IMR-90 (cell line): ENCODE results near the gene IFITM10. TPM values are rescaled to one million over a fixed set of nuclear protein-coding genes. Genes with fewer than 3 reads are reported as not detected.

Experiments used
- ATAC-seq: fragments of 200-7000 bp; cut with Tn5 transposase; 2 replicates; pipeline ENCODE4 v1.9.1; 2020; ENCODE audit warnings: low read depth, mild to moderate bottlenecking, moderate library complexity
- BruUV-seq: library from RNA; stranded (reverse); fragments of 400-500 nt; replicated peaks from 2 replicates; lab custom pipeline; 2021; lab: Mats Ljungman, UMichigan
- CTCF ChIA-PET: fragments of 300-600 bp; formaldehyde crosslinking; extraction: SDS; loops from one replicate; lab custom pipeline; 2021; ENCODE audit warnings: antibody characterized with exemption; lab: Yijun Ruan, JAX
- POLR2A ChIA-PET: fragments of 300-600 bp; sonication (Branson Sonifier 250); formaldehyde crosslinking; loops from one replicate; lab custom pipeline; 2022; ENCODE audit warnings: antibody characterized with exemption; ENCODE audit not compliant: unreplicated experiment; lab: Charles Lee
- DNase-seq: peaks from one replicate; pipeline ENCODE4 v3.0.0; 2013
- H2AFZ ChIP-seq: replicated peaks from 2 replicates; pipeline ENCODE3; 2013; ENCODE audit warnings: low read length, mild to moderate bottlenecking; ENCODE audit not compliant: poor library complexity
- H2AK5ac ChIP-seq: 2 replicates; pipeline ENCODE4 v1.6.1; 2013; ENCODE audit warnings: low read depth, low read length, inconsistent platforms
- H2AK9ac ChIP-seq: replicated peaks from 2 replicates; pipeline ENCODE3; 2013; ENCODE audit warnings: mild to moderate bottlenecking, low read depth, low read length, moderate library complexity; ENCODE audit not compliant: poor library complexity
- H2BK120ac ChIP-seq: 2 replicates; pipeline ENCODE4 v1.6.1; 2013; ENCODE audit warnings: low read depth, low read length, inconsistent platforms
- H2BK15ac ChIP-seq: 3 replicates; pipeline ENCODE4 v1.6.1; 2013; ENCODE audit warnings: low read depth, low read length, inconsistent platforms
- H2BK20ac ChIP-seq: 2 replicates; pipeline ENCODE4 v1.6.1; 2013; ENCODE audit warnings: low read depth, mild to moderate bottlenecking, inconsistent platforms, low read length, moderate library complexity
- H2BK5ac ChIP-seq: 2 replicates; pipeline ENCODE4 v1.6.1; 2013; ENCODE audit warnings: mild to moderate bottlenecking, low read depth, low read length, inconsistent platforms; ENCODE audit not compliant: poor library complexity, severe bottlenecking
- H3K14ac ChIP-seq: replicated peaks from 2 replicates; pipeline ENCODE4 v1.6.1; 2013; ENCODE audit warnings: low read depth, low read length, inconsistent platforms
- H3K18ac ChIP-seq: 2 replicates; pipeline ENCODE4 v1.6.1; 2013; ENCODE audit warnings: low read depth, low read length, control low read depth
- H3K23ac ChIP-seq: 2 replicates; pipeline ENCODE4 v1.6.1; 2013; ENCODE audit warnings: low read depth, low read length, inconsistent platforms
- H3K27ac ChIP-seq: 2 replicates; pipeline ENCODE4 v1.5.1; 2013; ENCODE audit warnings: mild to moderate bottlenecking, control low read depth, low read length; ENCODE audit not compliant: insufficient read depth
- H3K27me3 ChIP-seq: 2 replicates; pipeline ENCODE4 v1.6.1; 2013; ENCODE audit warnings: low read length; ENCODE audit not compliant: control insufficient read depth, insufficient read depth
- H3K36me3 ChIP-seq: 2 replicates; pipeline ENCODE4 v1.6.1; 2013; ENCODE audit warnings: low read length, mixed read lengths; ENCODE audit not compliant: control insufficient read depth, insufficient read depth
- H3K4ac ChIP-seq: 2 replicates; pipeline ENCODE4 v1.6.1; 2013; ENCODE audit warnings: low read depth, low read length, inconsistent platforms
- H3K4me1 ChIP-seq: 2 replicates; pipeline ENCODE4 v1.6.1; 2013; ENCODE audit warnings: low read length, mixed read lengths; ENCODE audit not compliant: control insufficient read depth, insufficient read depth
- H3K4me2 ChIP-seq: 2 replicates; pipeline ENCODE4 v1.6.1; 2013; ENCODE audit warnings: low read depth, mild to moderate bottlenecking, control low read depth, low read length, moderate library complexity
- H3K4me3 ChIP-seq: 2 replicates; pipeline ENCODE4 v1.5.1; 2013; ENCODE audit warnings: low read depth, mild to moderate bottlenecking, control low read depth, low read length, moderate library complexity; ENCODE audit not compliant: insufficient read depth
- H3K56ac ChIP-seq: 2 replicates; pipeline ENCODE4 v1.6.1; 2013; ENCODE audit warnings: low read length, inconsistent platforms; ENCODE audit not compliant: insufficient read depth; ENCODE audit errors: extremely low read depth
- H3K79me1 ChIP-seq, 2 experiments: 2 replicates each; pipeline ENCODE4 v1.6.1; 2013; ENCODE audit warnings: low read length in 2 of 2, inconsistent platforms in 1 of 2, low read depth in 1 of 2
- H3K9ac ChIP-seq: 2 replicates; pipeline ENCODE4 v1.6.1; 2013; ENCODE audit warnings: low read depth, low read length, control low read depth
- H3K9me1 ChIP-seq: 2 replicates; pipeline ENCODE4 v1.6.1; 2013; ENCODE audit warnings: low read length, inconsistent platforms; ENCODE audit not compliant: insufficient read depth
- H3K9me3 ChIP-seq: 2 replicates; pipeline ENCODE4 v1.6.1; 2013; ENCODE audit warnings: low read length; ENCODE audit not compliant: control insufficient read depth, insufficient read depth
- H4K20me1 ChIP-seq: 2 replicates; pipeline ENCODE4 v1.6.1; 2013; ENCODE audit warnings: low read length, inconsistent platforms; ENCODE audit not compliant: insufficient read depth
- H4K5ac ChIP-seq: 2 replicates; pipeline ENCODE4 v1.6.1; 2013; ENCODE audit warnings: mild to moderate bottlenecking, low read depth, low read length, control low read depth
- H4K8ac ChIP-seq, 2 experiments: 2 replicates each; pipeline ENCODE4 v1.6.1; 2013; ENCODE audit warnings: low read depth in 2 of 2, low read length in 2 of 2, control low read depth in 1 of 2, inconsistent platforms in 1 of 2
- H4K91ac ChIP-seq: 2 replicates; pipeline ENCODE4 v1.6.1; 2013; ENCODE audit warnings: low read depth, low read length, inconsistent platforms; ENCODE audit not compliant: insufficient read depth
- BHLHE40 ChIP-seq: fragments of 150-350 bp; IDR thresholded peaks from 2 replicates; pipeline ENCODE4 v1.6.1; 2016; ENCODE audit warnings: mild to moderate bottlenecking, low read depth, low read length
- CEBPB ChIP-seq: IDR thresholded peaks from 2 replicates; pipeline ENCODE4 v1.6.1; 2012; ENCODE audit warnings: low read depth, low read length, improper control_type of control experiment
- CHD1 ChIP-seq: IDR thresholded peaks from 2 replicates; pipeline ENCODE4 v1.6.1; 2012; ENCODE audit warnings: low read depth, low read length, improper control_type of control experiment
- ELK1 ChIP-seq: fragments of 150-350 bp; IDR thresholded peaks from 2 replicates; pipeline ENCODE4 v1.6.1; 2016; ENCODE audit warnings: low read depth, mild to moderate bottlenecking, low read length, moderate library complexity, borderline replicate concordance
- FOS ChIP-seq: fragments of 150-350 bp; IDR thresholded peaks from 2 replicates; pipeline ENCODE4 v1.6.1; 2016; ENCODE audit warnings: low read depth, low read length
- MAFK ChIP-seq: IDR thresholded peaks from 2 replicates; pipeline ENCODE4 v1.6.1; 2012; ENCODE audit warnings: low read depth, low read length, improper control_type of control experiment
- MAZ ChIP-seq: IDR thresholded peaks from 2 replicates; pipeline ENCODE4 v1.6.1; 2012; ENCODE audit warnings: low read depth, mild to moderate bottlenecking, low read length, improper control_type of control experiment, moderate library complexity, borderline replicate concordance
- MXI1 ChIP-seq: IDR thresholded peaks from 2 replicates; pipeline ENCODE4 v1.6.1; 2012; ENCODE audit warnings: low read depth, mild to moderate bottlenecking, low read length, moderate library complexity, borderline replicate concordance
- NFE2L2 ChIP-seq: fragments of 150-350 bp; IDR thresholded peaks from 2 replicates; pipeline ENCODE4 v1.6.1; 2016; ENCODE audit warnings: low read depth, mild to moderate bottlenecking, low read length
- POLR2A ChIP-seq: IDR thresholded peaks from 2 replicates; pipeline ENCODE4 v1.6.1; 2012; ENCODE audit warnings: mild to moderate bottlenecking, low read depth, low read length
- RAD21 ChIP-seq: IDR thresholded peaks from 2 replicates; pipeline ENCODE4 v1.6.1; 2012; ENCODE audit warnings: low read length, improper control_type of control experiment
- RCOR1 ChIP-seq: IDR thresholded peaks from 2 replicates; pipeline ENCODE4 v1.6.1; 2012; ENCODE audit warnings: mild to moderate bottlenecking, low read length, improper control_type of control experiment; ENCODE audit not compliant: insufficient replicate concordance
- RFX5 ChIP-seq: IDR thresholded peaks from 2 replicates; pipeline ENCODE4 v1.8.0; 2012; ENCODE audit warnings: low read depth, mild to moderate bottlenecking, low read length, moderate library complexity
- SMC3 ChIP-seq: fragments of 150-350 bp; IDR thresholded peaks from 2 replicates; pipeline ENCODE4 v1.6.1; 2016; ENCODE audit warnings: low read depth, mild to moderate bottlenecking, antibody characterized with exemption, low read length, moderate library complexity
- USF2 ChIP-seq: fragments of 150-350 bp; IDR thresholded peaks from 2 replicates; pipeline ENCODE4 v1.6.1; 2017; ENCODE audit warnings: mild to moderate bottlenecking, antibody characterized with exemption, low read length, low read depth
- WGBS, 2 experiments: methylation state at CpG; one replicate each; pipeline versions ENCODE4 v1.1.5 to v1.1.7; 2013; ENCODE audit warnings: missing lambda C conversion rate in 2 of 2; ENCODE audit not compliant: insufficient read length in 1 of 2; ENCODE audit errors: extremely low coverage in 2 of 2; 5-methylcytosine and 5-hydroxymethylcytosine counted together
- dilution Hi-C: fragments of 300-500 bp; cut with HindIII; formaldehyde crosslinking; loops from one replicate; pipeline ENCODE4 v1.14.3; 2018; ENCODE audit warnings: low sequenced_read_pairs; ENCODE audit not compliant: unreplicated experiment
- in situ Hi-C: fragments of 300-500 bp; cut with MboI; formaldehyde crosslinking; loops from 3 replicates; pipeline ENCODE4 v1.14.3; 2019; ENCODE audit warnings: low sequenced_read_pairs, inconsistent platforms, mixed read lengths
- intact Hi-C: fragments of 100-400 bp; cut with micrococcal nuclease; formaldehyde crosslinking; loops from 2 replicates; pipeline ENCODE4 v1.10.0; 2022
- polyA plus RNA-seq, 3 experiments: library from polyadenylated mRNA; depleted of rRNA; stranded (reverse); fragments of >200 nt; gene quantifications; 2 replicates each; pipeline ENCODE4 v1.2.3, GENCODE V29; 2012; ENCODE audit warnings: low replicate concordance in 1 of 3
- total RNA-seq: library from RNA; depleted of rRNA; stranded (reverse); fragments of >200 nt; gene quantifications from 2 replicates; pipeline ENCODE4 v1.2.3, GENCODE V29; 2012
- TF ChIP-seq, protein P1 (sequence below): conservative IDR thresholded peaks from 2 replicates; pipeline ENCODE4 v1.5.1; 2012; ENCODE audit warnings: mild to moderate bottlenecking, low read depth, low read length, improper control_type of control experiment

IFITM10 gene
- total and polyA plus RNA-seq, 2 of the 4 experiments (the other 2 are of a cell fraction): 0.15 to 0.18 TPM

GRCh38 chr11:1766719-1767398 is 16.5 kb upstream of the IFITM10 start:
- peak overlapping the region; percentile 58 for H2AFZ ChIP-seq
- no peak overlapping the region for H3K4me2 ChIP-seq
- no peak for DNase-seq
- no peak overlapping the region for H3K27ac ChIP-seq
- H3K4me3 ChIP-seq: no peak overlapping the region
- no peak overlapping the region for H3K4ac ChIP-seq
- no peaks in the 10 kb centered on the region for H3K9me3 ChIP-seq
- no peak overlapping the region for H2AK5ac ChIP-seq
- H2BK5ac ChIP-seq: no peak overlapping the region
- H4K20me1 ChIP-seq: no peaks in the 10 kb centered on the region; the same call in 1 of the 2 replicates
- peaks cover 0 to 13% of the 10 kb centered on the region in 2 experiments; a peak in 2 of 4 replicates for H3K79me1 ChIP-seq
- no peaks in the 10 kb centered on the region for H3K27me3 ChIP-seq
- 94% methylated on average over 8 of the region's 22 CpGs; no CpG with 5 or more reads in 1 of the 2 experiments for WGBS, 2 experiments
- no peak overlapping the region for H2BK15ac ChIP-seq
- H3K18ac ChIP-seq: no peak overlapping the region
- H3K23ac ChIP-seq: no peak overlapping the region
- no peak overlapping the region for H4K5ac ChIP-seq
- H3K4me1 ChIP-seq: peaks cover 15% of the 10 kb centered on the region
- H2AK9ac ChIP-seq: no peak overlapping the region
- H2BK120ac ChIP-seq: no peak overlapping the region
- dilution Hi-C loops (no loop called here), in situ Hi-C loops (no loop called here), intact Hi-C loops (no loop called here)
- CTCF ChIA-PET: no interaction called here
- no peak overlapping the region for H3K9ac ChIP-seq
- BruUV-seq: no TSS peak
- 0 out of 2 replicates have a peak, but pooled peaks cover 5% of the 10 kb centered on the region for H3K9me1 ChIP-seq
- H2BK20ac ChIP-seq: no peak overlapping the region
- no peak overlapping the region for H3K56ac ChIP-seq
- no peak overlapping the region for H4K8ac ChIP-seq
- H3K14ac ChIP-seq: no peak overlapping the region
- POLR2A ChIA-PET: no interaction called here
- no peak for TF ChIP-seq ELK1
- no peak for TF ChIP-seq CHD1
- TF ChIP-seq MXI1: no peak
- no peak for TF ChIP-seq USF2
- TF ChIP-seq RAD21: no peak
- TF ChIP-seq CEBPB: no peak
- no peak for TF ChIP-seq POLR2A
- no peak for TF ChIP-seq NFE2L2
- TF ChIP-seq, protein P1, sequence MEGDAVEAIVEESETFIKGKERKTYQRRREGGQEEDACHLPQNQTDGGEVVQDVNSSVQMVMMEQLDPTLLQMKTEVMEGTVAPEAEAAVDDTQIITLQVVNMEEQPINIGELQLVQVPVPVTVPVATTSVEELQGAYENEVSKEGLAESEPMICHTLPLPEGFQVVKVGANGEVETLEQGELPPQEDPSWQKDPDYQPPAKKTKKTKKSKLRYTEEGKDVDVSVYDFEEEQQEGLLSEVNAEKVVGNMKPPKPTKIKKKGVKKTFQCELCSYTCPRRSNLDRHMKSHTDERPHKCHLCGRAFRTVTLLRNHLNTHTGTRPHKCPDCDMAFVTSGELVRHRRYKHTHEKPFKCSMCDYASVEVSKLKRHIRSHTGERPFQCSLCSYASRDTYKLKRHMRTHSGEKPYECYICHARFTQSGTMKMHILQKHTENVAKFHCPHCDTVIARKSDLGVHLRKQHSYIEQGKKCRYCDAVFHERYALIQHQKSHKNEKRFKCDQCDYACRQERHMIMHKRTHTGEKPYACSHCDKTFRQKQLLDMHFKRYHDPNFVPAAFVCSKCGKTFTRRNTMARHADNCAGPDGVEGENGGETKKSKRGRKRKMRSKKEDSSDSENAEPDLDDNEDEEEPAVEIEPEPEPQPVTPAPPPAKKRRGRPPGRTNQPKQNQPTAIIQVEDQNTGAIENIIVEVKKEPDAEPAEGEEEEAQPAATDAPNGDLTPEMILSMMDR: no peak
- TF ChIP-seq MAZ: no peak
- TF ChIP-seq RCOR1: no peak
- TF ChIP-seq RFX5: no peak
- no peak for TF ChIP-seq MAFK
- TF ChIP-seq FOS: no peak
- no peak for TF ChIP-seq BHLHE40
- TF ChIP-seq SMC3: no peak
- no peak overlapping the region for H4K91ac ChIP-seq
- H3K36me3 ChIP-seq: no peaks in the 10 kb centered on the region
- ATAC-seq: no peak
